SK-N-SH (cell line): ENCODE results near the gene ARID2. TPM values are rescaled to one million over a fixed set of nuclear protein-coding genes. Genes with fewer than 3 reads are reported as not detected.

Experiments
- CTCF ChIA-PET: fragments of 300-600, 350-600 bp; formaldehyde crosslinking; extraction: SDS; loops from one replicate; lab custom pipeline; 2021; lab: Yijun Ruan, JAX
- POLR2A ChIA-PET: fragments of 350-600 bp; sonication (Branson Sonifier 250); formaldehyde crosslinking; extraction: SDS; loops from one replicate; lab custom pipeline; 2020; ENCODE audit warnings: antibody characterized with exemption, inconsistent platforms; lab: Yijun Ruan, JAX
- DNase-seq: peaks from one replicate; pipeline ENCODE4 v3.0.0; 2012
- H2AFZ ChIP-seq: fragments of 200-600 bp; sonication (generic); 2 replicates; pipeline ENCODE4 v1.8.1; 2016; ENCODE audit warnings: antibody characterized with exemption, mild to moderate bottlenecking, low read depth
- H3F3A ChIP-seq: fragments of 200-600 bp; sonication (generic); replicated peaks from 2 replicates; pipeline ENCODE3; 2016; ENCODE audit warnings: antibody characterized with exemption, mild to moderate bottlenecking; ENCODE audit not compliant: insufficient read depth
- H3K27ac ChIP-seq, 2 experiments: fragments of 200-500 bp in 1 of 2; fragments of 200-600 bp in 1 of 2; sonication (Bioruptor generic) in 1 of 2; sonication (generic), shearing (Covaris generic) in 1 of 2; 2 replicates each; pipeline versions ENCODE4 v1.5.1 to v1.6.1; 2014 to 2016; ENCODE audit warnings: low read depth in 2 of 2, inconsistent platforms in 1 of 2, low read length in 1 of 2, mild to moderate bottlenecking in 1 of 2, mixed read lengths in 1 of 2
- H3K27me3 ChIP-seq: fragments of 200-600 bp; sonication (generic), shearing (Covaris generic); 2 replicates; pipeline ENCODE4 v1.6.1; 2016; ENCODE audit warnings: mixed run types; ENCODE audit not compliant: insufficient read depth
- H3K36me3 ChIP-seq, 2 experiments: fragments of 200-500 bp in 1 of 2; fragments of 200-600 bp in 1 of 2; sonication (Bioruptor generic) in 1 of 2; sonication (generic) in 1 of 2; replicated peaks in 1 of 2; 2 replicates each; pipeline versions ENCODE3 to v1.5.1; 2014 to 2016; ENCODE audit warnings: low read length in 1 of 2, mild to moderate bottlenecking in 1 of 2; ENCODE audit not compliant: insufficient read depth in 2 of 2, control insufficient read depth in 1 of 2
- H3K4me1 ChIP-seq, 2 experiments: fragments of 200-500 bp in 1 of 2; fragments of 200-600 bp in 1 of 2; sonication (Bioruptor generic) in 1 of 2; sonication (generic), shearing (Covaris generic) in 1 of 2; 2 replicates each; pipeline versions ENCODE4 v1.5.1 to v1.6.1; 2014 to 2016; ENCODE audit warnings: low read depth in 1 of 2, low read length in 1 of 2, mixed run types in 1 of 2; ENCODE audit not compliant: insufficient read depth in 2 of 2, control insufficient read depth in 1 of 2
- H3K4me2 ChIP-seq: fragments of 200-600 bp; sonication (generic), shearing (Covaris generic); 2 replicates; pipeline ENCODE4 v1.6.1; 2017; ENCODE audit warnings: mixed run types
- H3K4me3 ChIP-seq, 2 experiments: fragments of 200-500 bp in 1 of 2; fragments of 200-600 bp in 1 of 2; sonication (Bioruptor generic) in 1 of 2; sonication (generic), shearing (Covaris generic) in 1 of 2; 2 replicates each; pipeline versions ENCODE4 v1.5.1 to v1.8.1; 2014 to 2016; ENCODE audit warnings: low read depth in 2 of 2, inconsistent platforms in 1 of 2, low read length in 1 of 2, mild to moderate bottlenecking in 1 of 2, mixed read lengths in 1 of 2, moderate library complexity in 1 of 2
- H3K79me2 ChIP-seq: fragments of 200-600 bp; sonication (generic); 2 replicates; pipeline ENCODE4 v1.8.1; 2017; ENCODE audit warnings: mild to moderate bottlenecking; ENCODE audit not compliant: insufficient read depth
- H3K9ac ChIP-seq: fragments of 200-600 bp; sonication (generic); 2 replicates; pipeline ENCODE4 v1.6.1; 2017; ENCODE audit warnings: mixed run types
- H3K9me2 ChIP-seq: fragments of 200-600 bp; sonication (generic); 2 replicates; pipeline ENCODE4 v1.6.1; 2017; ENCODE audit warnings: mixed run types
- H3K9me3 ChIP-seq: fragments of 200-600 bp; sonication (generic); 2 replicates; pipeline ENCODE4 v1.6.1; 2017; ENCODE audit warnings: mixed run types, mild to moderate bottlenecking, moderate library complexity
- H4K20me1 ChIP-seq: fragments of 200-600 bp; sonication (generic); 2 replicates; pipeline ENCODE4 v1.6.1; 2017; ENCODE audit warnings: mild to moderate bottlenecking, mixed run types; ENCODE audit not compliant: insufficient read depth
- CHD2 ChIP-seq: fragments of 150-350 bp; IDR thresholded peaks from 2 replicates; pipeline ENCODE4 v1.6.1; 2018; ENCODE audit warnings: low read length; ENCODE audit not compliant: partially characterized antibody
- EP300 ChIP-seq, 2 experiments: IDR thresholded peaks; 2 replicates each; pipeline versions ENCODE4 v1.4.0 to v1.6.1; 2012; ENCODE audit warnings: borderline replicate concordance in 1 of 2, low read depth in 1 of 2, low read length in 1 of 2
- EZH2phosphoT487 ChIP-seq: fragments of 200-600 bp; sonication (generic); IDR thresholded peaks from 2 replicates; pipeline ENCODE4 v1.6.1; 2017; ENCODE audit warnings: low read depth, mixed run types, mild to moderate bottlenecking, antibody characterized with exemption, moderate library complexity, borderline replicate concordance
- FOSL2 ChIP-seq: IDR thresholded peaks from 2 replicates; pipeline ENCODE4 v1.4.0; 2012; ENCODE audit warnings: low read depth, mild to moderate bottlenecking, moderate library complexity, borderline replicate concordance
- FOXJ3 ChIP-seq: sonication (generic); formaldehyde crosslinking; IDR thresholded peaks from 2 replicates; pipeline ENCODE4 v1.5.1; 2020; ENCODE audit warnings: mild to moderate bottlenecking, missing genetic modification reagents
- IRF3 ChIP-seq: fragments of 150-350 bp; IDR thresholded peaks from 2 replicates; pipeline ENCODE4 v1.6.1; 2016; ENCODE audit warnings: mild to moderate bottlenecking, low read depth, low read length
- JUND ChIP-seq: IDR thresholded peaks from 2 replicates; pipeline ENCODE4 v1.4.0; 2012
- NRF1 ChIP-seq: IDR thresholded peaks from 2 replicates; pipeline ENCODE4 v1.6.1; 2012; ENCODE audit warnings: low read depth, mild to moderate bottlenecking, low read length
- RAD21 ChIP-seq: IDR thresholded peaks from 2 replicates; pipeline ENCODE4 v1.6.1; 2012; ENCODE audit warnings: mild to moderate bottlenecking, low read length
- RFX5 ChIP-seq: IDR thresholded peaks from 2 replicates; pipeline ENCODE4 v1.6.1; 2012; ENCODE audit warnings: mild to moderate bottlenecking, improper control_type of control experiment, low read length
- RXRA ChIP-seq: IDR thresholded peaks from 2 replicates; pipeline ENCODE4 v1.4.0; 2012; ENCODE audit warnings: low read depth, mild to moderate bottlenecking, borderline replicate concordance
- SIN3A ChIP-seq: IDR thresholded peaks from 2 replicates; pipeline ENCODE4 v1.6.1; 2012; ENCODE audit warnings: low read depth, mild to moderate bottlenecking, low read length, moderate library complexity, borderline replicate concordance
- SMC3 ChIP-seq: IDR thresholded peaks from 2 replicates; pipeline ENCODE4 v1.6.1; 2012; ENCODE audit warnings: low read depth, low read length, improper control_type of control experiment
- TAF1 ChIP-seq: IDR thresholded peaks from 2 replicates; pipeline ENCODE4 v1.6.1; 2012; ENCODE audit warnings: low read depth, mild to moderate bottlenecking, low read length, moderate library complexity, borderline replicate concordance
- TCF12 ChIP-seq: IDR thresholded peaks from 2 replicates; pipeline ENCODE4 v1.4.0; 2012
- TEAD4 ChIP-seq: IDR thresholded peaks from 2 replicates; pipeline ENCODE4 v1.4.0; 2012; ENCODE audit warnings: mild to moderate bottlenecking, borderline replicate concordance; ENCODE audit not compliant: insufficient read depth
- USF2 ChIP-seq: fragments of 150-350 bp; IDR thresholded peaks from 2 replicates; pipeline ENCODE4 v1.6.1; 2017; ENCODE audit warnings: antibody characterized with exemption, low read length, low read depth, borderline replicate concordance
- WGBS: methylation state at CpG from one replicate; pipeline ENCODE4 v1.1.6; 2017; ENCODE audit warnings: low lambda C conversion rate; 5-methylcytosine and 5-hydroxymethylcytosine counted together
- polyA plus RNA-seq, 3 experiments: library from polyadenylated mRNA; depleted of rRNA; stranded (reverse); fragments of >200 nt; gene quantifications; 2 replicates each; pipeline ENCODE4 v1.2.3, GENCODE V29; 2012
- TF ChIP-seq, protein P1 (sequence below): IDR thresholded peaks from 2 replicates; pipeline ENCODE4 v1.4.0; 2012; ENCODE audit warnings: low read depth
- TF ChIP-seq, protein P2 (sequence below): IDR thresholded peaks from 2 replicates; pipeline ENCODE4 v1.4.0; 2012; ENCODE audit warnings: low read depth, borderline replicate concordance

ARID2 gene
- polyA plus RNA-seq, 1 of the 3 experiments (the other 2 are of a cell fraction) = 5.9 TPM

- H2AFZ ChIP-seq = no peak overlapping the region
- no peak overlapping the region for H3K9ac ChIP-seq
- CTCF ChIA-PET = interaction anchor here (1.2 to 3.1 kb wide), 2 partner anchors 12 to 20 kb away, joined by 3 to 20 read pairs; no protein-coding TSS in a partner anchor
Observed at GRCh38 chr12:45774508-45775162, 45.1 kb downstream of the ARID2 start.

More at GRCh38 chr12:45774508-45775162, 45.1 kb downstream of the ARID2 start:
- Histone ChIP-seq H3F3A (peaks cover 3% of the 10 kb centered on the region), H3K27ac (no peak overlapping the region), H3K4me2 (no peak overlapping the region), H3K9me2 (no peaks in the 10 kb centered on the region), H4K20me1 (peaks cover 8% of the 10 kb centered on the region), H3K36me3 (peaks cover 0 to under 1% of the 10 kb centered on the region in 2 experiments), H3K4me3 (no peak overlapping the region), H3K27me3 (no peaks in the 10 kb centered on the region), H3K4me1 (peaks cover 0 to 6% of the 10 kb centered on the region in 2 experiments; a peak in 2 of 4 replicates), H3K9me3 (no peaks in the 10 kb centered on the region), H3K79me2 (peaks cover 63% of the 10 kb centered on the region)
- TF ChIP-seq CHD2 (no peak), EP300 (IDR thresholded peaks at IDR 0.05; ENCODE audit: borderline replicate concordance in 1 of 2, low read depth in 1 of 2, low read length in 1 of 2) (no peak), JUND (no peak), TAF1 (no peak), TCF12 (no peak), NRF1 (no peak), RFX5 (no peak), USF2 (no peak), RAD21 (no peak), IRF3 (no peak), FOXJ3 (no peak), FOSL2 (no peak), SMC3 (no peak), RXRA (no peak), EZH2phosphoT487 (no peak), TEAD4 (no peak), SIN3A (no peak)
- TF ChIP-seq, protein P1, sequence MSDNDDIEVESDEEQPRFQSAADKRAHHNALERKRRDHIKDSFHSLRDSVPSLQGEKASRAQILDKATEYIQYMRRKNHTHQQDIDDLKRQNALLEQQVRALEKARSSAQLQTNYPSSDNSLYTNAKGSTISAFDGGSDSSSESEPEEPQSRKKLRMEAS = no peak
- TF ChIP-seq, protein P2, sequence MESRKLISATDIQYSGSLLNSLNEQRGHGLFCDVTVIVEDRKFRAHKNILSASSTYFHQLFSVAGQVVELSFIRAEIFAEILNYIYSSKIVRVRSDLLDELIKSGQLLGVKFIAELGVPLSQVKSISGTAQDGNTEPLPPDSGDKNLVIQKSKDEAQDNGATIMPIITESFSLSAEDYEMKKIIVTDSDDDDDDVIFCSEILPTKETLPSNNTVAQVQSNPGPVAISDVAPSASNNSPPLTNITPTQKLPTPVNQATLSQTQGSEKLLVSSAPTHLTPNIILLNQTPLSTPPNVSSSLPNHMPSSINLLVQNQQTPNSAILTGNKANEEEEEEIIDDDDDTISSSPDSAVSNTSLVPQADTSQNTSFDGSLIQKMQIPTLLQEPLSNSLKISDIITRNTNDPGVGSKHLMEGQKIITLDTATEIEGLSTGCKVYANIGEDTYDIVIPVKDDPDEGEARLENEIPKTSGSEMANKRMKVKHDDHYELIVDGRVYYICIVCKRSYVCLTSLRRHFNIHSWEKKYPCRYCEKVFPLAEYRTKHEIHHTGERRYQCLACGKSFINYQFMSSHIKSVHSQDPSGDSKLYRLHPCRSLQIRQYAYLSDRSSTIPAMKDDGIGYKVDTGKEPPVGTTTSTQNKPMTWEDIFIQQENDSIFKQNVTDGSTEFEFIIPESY = no peak
- POLR2A ChIA-PET = no interaction called here
- DNase-seq = no peak
- WGBS = 79% methylated on average over 5 of the region's 5 CpGs
